Epidermal melanocyte (primary cell): ENCODE results near the gene CFAP20DC.
"Not testable (repeated sequence)": the region's sequence is repeated elsewhere in the genome, so short reads cannot be mapped to it uniquely, and the experiment has no call there.

Source experiments
- DNase-seq: peaks from one replicate; pipeline ENCODE4 v3.0.0; 2011; ENCODE audit warnings: low spot score; ENCODE audit not compliant: insufficient read length

The CFAP20DC gene

GRCh38 chr3:58965865-58966264 is 84.0 kb downstream of the CFAP20DC start:
- DNase-seq = no peak

GRCh38 chr3:58963928-58964503 is 85.8 kb downstream of the CFAP20DC start:
- DNase-seq = no peak

GRCh38 chr3:58962816-58963215 is 87.0 kb downstream of the CFAP20DC start:
- DNase-seq = no peak

GRCh38 chr3:58962040-58962651 is 87.7 kb downstream of the CFAP20DC start:
- DNase-seq = no peak

GRCh38 chr3:58955308-58955707 is 94.5 kb downstream of the CFAP20DC start:
- peak; percentile 27 for DNase-seq

GRCh38 chr3:58953288-58953687 is 96.5 kb downstream of the CFAP20DC start:
- no peak for DNase-seq

- no peak for DNase-seq
Observed at GRCh38 chr3:58952128-58952917, 97.5 kb downstream of the CFAP20DC start.

- DNase-seq = no peak
Observed at GRCh38 chr3:58948018-58948417, 101.8 kb downstream of the CFAP20DC start.

GRCh38 chr3:58946875-58947274 is 103.0 kb downstream of the CFAP20DC start:
- no peak for DNase-seq

GRCh38 chr3:58938057-58938456 is 111.8 kb downstream of the CFAP20DC start:
- DNase-seq = no peak

- no peak for DNase-seq
Observed at GRCh38 chr3:58924578-58924977, 125.2 kb downstream of the CFAP20DC start.

- DNase-seq = no peak
Observed at GRCh38 chr3:58900386-58900785, 149.4 kb downstream of the CFAP20DC start.

- DNase-seq = no peak
Observed at GRCh38 chr3:58899953-58900298, 149.9 kb downstream of the CFAP20DC start.

GRCh38 chr3:58899159-58899952 is 150.5 kb downstream of the CFAP20DC start:
- no peak for DNase-seq

- DNase-seq = no peak
Observed at GRCh38 chr3:58898513-58898912, 151.3 kb downstream of the CFAP20DC start.

- no peak for DNase-seq
Observed at GRCh38 chr3:58897646-58898045, 152.2 kb downstream of the CFAP20DC start.

GRCh38 chr3:58895678-58896077 is 154.1 kb downstream of the CFAP20DC start:
- not testable (repeated sequence) for DNase-seq

- not testable (repeated sequence) for DNase-seq
Observed at GRCh38 chr3:58892526-58892925, 157.3 kb downstream of the CFAP20DC start.

GRCh38 chr3:58888087-58888486 is 161.7 kb downstream of the CFAP20DC start:
- no peak for DNase-seq

GRCh38 chr3:58884453-58884852 is 165.4 kb downstream of the CFAP20DC start:
- no peak for DNase-seq

GRCh38 chr3:58880182-58880581 is 169.6 kb downstream of the CFAP20DC start:
- no peak for DNase-seq

GRCh38 chr3:58874795-58875194 is 175.0 kb downstream of the CFAP20DC start:
- no peak for DNase-seq
